K562 (cell line): Measurements from ENCODE around the gene CBFA2T3.

ENCODE experiments used
- EZH2 ChIP-seq: IDR thresholded peaks from 2 replicates; pipeline ENCODE4 v1.6.1; 2012; ENCODE audit warnings: low read depth, mild to moderate bottlenecking, inconsistent platforms, low read length, borderline replicate concordance
- FIP1L1 ChIP-seq: fragments of 200-400 bp; formaldehyde crosslinking; IDR thresholded peaks from 2 replicates; pipeline ENCODE4 v1.6.1; 2018; ENCODE audit warnings: mild to moderate bottlenecking, low read depth, low read length; ENCODE audit not compliant: poor library complexity, severe bottlenecking
- MAFG ChIP-seq: fragments of 450-650 bp; conservative IDR thresholded peaks from 2 replicates; pipeline ENCODE4 v1.6.1; 2016; ENCODE audit warnings: missing genetic modification characterization, missing compliant biosample characterization
- PKNOX1 ChIP-seq: fragments of 450-650 bp; IDR thresholded peaks from 2 replicates; pipeline ENCODE4 v1.6.1; 2016
- RCOR1 ChIP-seq, 2 experiments: IDR thresholded peaks; 2 replicates each; pipeline ENCODE4 v1.6.1; 2012; ENCODE audit warnings: low read depth in 2 of 2, low read length in 2 of 2, borderline replicate concordance in 1 of 2, improper control_type of control experiment in 1 of 2
- ZFX ChIP-seq: sonication (generic); formaldehyde crosslinking; IDR thresholded peaks from 2 replicates; pipeline ENCODE4 v1.8.0; 2022; ENCODE audit warnings: mild to moderate bottlenecking, missing genetic modification reagents, moderate library complexity
- ZNF384 ChIP-seq: IDR thresholded peaks from 2 replicates; pipeline ENCODE4 v1.6.1; 2012; ENCODE audit warnings: low read depth, low read length, improper control_type of control experiment

- TF ChIP-seq ZNF384: no peak
- no peak for TF ChIP-seq FIP1L1
- TF ChIP-seq MAFG (tag): no peak
- TF ChIP-seq PKNOX1: no peak
- TF ChIP-seq EZH2: no peak
- TF ChIP-seq ZFX (CRISPR knock-in tag): no peak
- no peak for TF ChIP-seq RCOR1 (IDR thresholded peaks at IDR 0.05; ENCODE audit: borderline replicate concordance in 1 of 2, low read depth in 2 of 2, low read length in 2 of 2)
These were observed 129.4 kb downstream of the CBFA2T3 start for GRCh38 chr16:88847654-88848053.
